Esophagus muscularis mucosa (tissue), 4 donors: ENCODE measurements around the gene ABR. TPM values are rescaled to one million over a fixed set of nuclear protein-coding genes. Genes with fewer than 3 reads are reported as not detected.

Experiments used
- DNase-seq: peaks from one replicate; pipeline ENCODE4 v3.0.0-alpha.2; 2017; ENCODE audit errors: extremely low spot score
- H3K27ac ChIP-seq, 4 donors: fragments of 200-600 bp; sonication (generic); replicated peaks in 1 of 4; 1 replicate in 3 of 4; 2 replicates in 1 of 4; pipeline ENCODE4 v1.5.1; 2016 to 2019; ENCODE audit warnings: mild to moderate bottlenecking in 1 of 4
- H3K27me3 ChIP-seq, 4 donors: fragments of 200-600 bp; sonication (generic); one replicate each; pipeline versions ENCODE4 v1.5.1 to v1.6.0; 2016 to 2019
- H3K36me3 ChIP-seq, 4 donors: fragments of 200-600 bp; sonication (generic); one replicate each; pipeline ENCODE4 v1.5.1; 2016 to 2019
- H3K4me1 ChIP-seq, 4 donors: fragments of 200-600 bp; sonication (generic); one replicate each; pipeline ENCODE4 v1.5.1; 2016 to 2019
- H3K4me3 ChIP-seq, 4 donors: fragments of 200-600 bp; sonication (generic); 1 replicate in 2 of 4; 2 replicates in 2 of 4; pipeline ENCODE4 v1.5.1; 2016 to 2019; ENCODE audit warnings: mild to moderate bottlenecking in 4 of 4, moderate library complexity in 1 of 4
- H3K9me3 ChIP-seq, 4 donors: fragments of 200-600 bp; sonication (generic); 1 replicate in 3 of 4; 2 replicates in 1 of 4; pipeline ENCODE4 v1.5.1; 2016 to 2019
- CTCF ChIP-seq, 3 experiments: fragments of 200-600 bp in 2 of 3; fragments of 450-650 bp in 1 of 3; sonication (generic) in 2 of 3; IDR thresholded peaks; one replicate each; pipeline ENCODE4 v1.5.1; 2017 to 2019; ENCODE audit warnings: antibody characterized with exemption in 3 of 3, mild to moderate bottlenecking in 2 of 3, moderate library complexity in 1 of 3
- EP300 ChIP-seq: sonication (generic); formaldehyde crosslinking; IDR thresholded peaks from one replicate; pipeline ENCODE4 v1.6.1; 2017; ENCODE audit warnings: antibody characterized with exemption
- POLR2A ChIP-seq: fragments of 450-650 bp; IDR thresholded peaks from one replicate; pipeline ENCODE4 v1.6.1; 2017; ENCODE audit warnings: antibody characterized with exemption, moderate library complexity, mild to moderate bottlenecking, low read depth
- POLR2AphosphoS5 ChIP-seq, 2 donors: sonication (generic); formaldehyde crosslinking; IDR thresholded peaks; one replicate each; pipeline ENCODE4 v1.6.1; 2017; ENCODE audit warnings: antibody characterized with exemption in 2 of 2
- WGBS: methylation state at CpG from one replicate; pipeline ENCODE4 v1.1.5; 2018; 5-methylcytosine and 5-hydroxymethylcytosine counted together
- intact Hi-C: fragments of 100-400 bp; cut with DNase I; formaldehyde crosslinking; loops from one replicate; pipeline ENCODE4 v1.15.1; 2023
- total RNA-seq, 4 donors: library from RNA; depleted of rRNA; stranded (reverse); fragments of >200 nt; gene quantifications; one replicate each; pipeline versions ENCODE4 v1.1.0 to v1.2.1, GENCODE V29; 2016

Gene ABR
- total RNA-seq, 4 donors from 2014 or later = 98.4 to 142 (median 114) TPM

- no peak for DNase-seq
Observed at GRCh38 chr17:1077986-1078711, 101.6 kb downstream of the ABR start.

GRCh38 chr17:1077581-1077985 lies 102.2 kb downstream of the ABR start:
- TF ChIP-seq EP300 (no peak), CTCF (IDR thresholded peaks at IDR 0.05) (no peak), POLR2AphosphoS5 (IDR thresholded peaks at IDR 0.05) (no peak), POLR2A (no peak)
- Histone ChIP-seq H3K4me3 (no peak overlapping the region), H3K4me1 (peaks cover 38 to 49% (median 41%) of the 10 kb centered on the region in 4 donors), H3K36me3 (peaks cover 10 to 91% (median 74%) of the 10 kb centered on the region in 4 donors), H3K27ac (no peak overlapping the region), H3K9me3 (no peaks in the 10 kb centered on the region), H3K27me3 (no peaks in the 10 kb centered on the region)
- no peak for DNase-seq
- intact Hi-C loops = no loop called here
- 70% methylated on average over 3 of the region's 10 CpGs for WGBS

More at GRCh38 chr17:1077986-1078711, 101.6 kb downstream of the ABR start:
- no peaks in the 10 kb centered on the region for H3K27me3 ChIP-seq
- 84% methylated on average over 31 of the region's 42 CpGs for WGBS
- no peaks in the 10 kb centered on the region for H3K9me3 ChIP-seq
- no peak overlapping the region for H3K27ac ChIP-seq
- no peak for TF ChIP-seq CTCF (IDR thresholded peaks at IDR 0.05)
- TF ChIP-seq POLR2A = no peak
- no peak for TF ChIP-seq POLR2AphosphoS5 (IDR thresholded peaks at IDR 0.05)
- no peak for TF ChIP-seq EP300
- peaks cover 38 to 52% (median 45%) of the 10 kb centered on the region in 4 donors for H3K4me1 ChIP-seq
- no peak overlapping the region for H3K4me3 ChIP-seq
- peaks cover 10 to 90% (median 71%) of the 10 kb centered on the region in 4 donors for H3K36me3 ChIP-seq
- intact Hi-C loops = no loop called here

- DNase-seq = no peak
- peaks cover 10 to 91% (median 78%) of the 10 kb centered on the region in 4 donors for H3K36me3 ChIP-seq
- no peak overlapping the region for H3K27ac ChIP-seq
- WGBS = 87% methylated on average over 6 of the region's 6 CpGs
- intact Hi-C loops = no loop called here
- peaks cover 32 to 43% (median 36%) of the 10 kb centered on the region in 4 donors for H3K4me1 ChIP-seq
- no peaks in the 10 kb centered on the region for H3K27me3 ChIP-seq
- TF ChIP-seq POLR2AphosphoS5 (IDR thresholded peaks at IDR 0.05) = no peak
- no peak for TF ChIP-seq POLR2A
- no peak for TF ChIP-seq EP300
- no peak for TF ChIP-seq CTCF (IDR thresholded peaks at IDR 0.05)
- H3K9me3 ChIP-seq = no peaks in the 10 kb centered on the region
- H3K4me3 ChIP-seq = no peak overlapping the region
Observed at GRCh38 chr17:1076982-1077302, 102.8 kb downstream of the ABR start.

- peaks cover 13 to 91% (median 79%) of the 10 kb centered on the region in 4 donors for H3K36me3 ChIP-seq
- WGBS = 86% methylated on average over 15 of the region's 15 CpGs
- DNase-seq = no peak
Observed at GRCh38 chr17:1076299-1076981, 103.3 kb downstream of the ABR start.

More at GRCh38 chr17:1076299-1076981, 103.3 kb downstream of the ABR start:
- H3K9me3 ChIP-seq = no peaks in the 10 kb centered on the region
- H3K4me1 ChIP-seq = peaks cover 28 to 38% (median 33%) of the 10 kb centered on the region in 4 donors
- TF ChIP-seq CTCF (IDR thresholded peaks at IDR 0.05) (no peak), POLR2AphosphoS5 (IDR thresholded peaks at IDR 0.05) (no peak), POLR2A (no peak), EP300 (no peak)
- no peak overlapping the region for H3K27ac ChIP-seq
- intact Hi-C loops = no loop called here
- H3K27me3 ChIP-seq = no peaks in the 10 kb centered on the region
- no peak overlapping the region for H3K4me3 ChIP-seq
